NCI-H1694 treated with DMSO at 0.1 percent for 48 hours (cell line): Measurements from ENCODE around the gene SCLT1.
A peak's percentile ranks its signal among the peaks of the same experiment; 100 is the strongest.

Experiments
- DNase-seq: peaks from one replicate; lab custom pipeline; 2025; lab: John Stamatoyannopoulos, UW

The SCLT1 gene

DNA sequence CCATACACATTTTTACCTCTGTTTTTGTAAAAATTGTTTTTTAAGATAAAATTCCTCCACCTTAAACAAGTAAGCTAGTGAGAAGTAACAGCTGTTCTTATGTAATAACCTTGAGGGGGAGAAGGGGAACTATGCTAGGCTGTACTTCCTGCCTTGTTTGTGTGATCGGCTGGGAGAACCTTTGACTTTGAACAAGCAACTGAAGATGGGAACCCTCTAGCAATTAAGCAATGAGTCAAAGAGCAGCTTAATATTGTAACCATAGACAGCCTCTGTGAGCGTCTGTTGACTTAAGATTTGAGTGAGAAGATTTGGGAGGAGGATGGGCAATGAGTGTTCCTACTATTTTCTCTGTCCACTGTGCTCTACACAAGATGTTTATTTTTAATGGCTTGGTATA, 135.1 kb downstream of the SCLT1 start:
- DNase-seq = no peak

DNA sequence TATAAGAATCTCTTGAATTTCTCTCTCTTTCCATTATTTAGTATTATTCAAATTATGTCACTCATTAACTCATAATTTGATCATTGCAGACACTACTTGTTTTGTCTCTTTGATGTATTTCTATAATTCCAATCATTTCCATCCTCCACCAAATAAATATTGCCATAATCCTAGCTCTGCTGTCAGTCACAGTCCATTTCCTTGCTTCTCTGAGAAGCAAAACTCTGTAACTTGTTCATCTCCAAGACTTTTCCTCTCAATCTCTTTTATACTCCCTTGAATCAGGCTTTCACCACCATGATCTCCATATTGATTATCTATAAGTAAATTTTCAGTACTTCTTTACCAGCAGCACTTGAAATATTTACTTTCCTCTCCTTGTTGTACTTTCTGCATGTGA, 135.9 kb downstream of the SCLT1 start:
- no peak for DNase-seq

DNA sequence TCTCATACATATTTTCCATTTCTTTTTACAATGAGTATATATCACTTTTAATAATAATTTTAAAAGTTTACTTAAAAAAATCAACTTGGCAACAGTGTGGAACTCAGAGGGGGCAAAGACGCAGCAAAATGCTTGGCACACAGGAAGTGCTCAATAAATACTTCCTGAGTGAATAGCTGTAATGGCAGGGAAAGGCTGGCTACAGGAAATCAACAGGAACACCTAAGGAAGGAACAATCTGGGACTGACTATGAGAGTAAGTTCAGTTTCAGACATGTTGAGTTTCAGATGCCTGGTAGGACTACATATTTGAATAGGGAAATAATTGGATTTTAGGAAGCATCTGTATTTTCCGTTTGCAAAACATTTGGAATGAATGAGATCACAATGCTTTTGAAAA, 137.6 kb downstream of the SCLT1 start:
- no peak for DNase-seq

DNA sequence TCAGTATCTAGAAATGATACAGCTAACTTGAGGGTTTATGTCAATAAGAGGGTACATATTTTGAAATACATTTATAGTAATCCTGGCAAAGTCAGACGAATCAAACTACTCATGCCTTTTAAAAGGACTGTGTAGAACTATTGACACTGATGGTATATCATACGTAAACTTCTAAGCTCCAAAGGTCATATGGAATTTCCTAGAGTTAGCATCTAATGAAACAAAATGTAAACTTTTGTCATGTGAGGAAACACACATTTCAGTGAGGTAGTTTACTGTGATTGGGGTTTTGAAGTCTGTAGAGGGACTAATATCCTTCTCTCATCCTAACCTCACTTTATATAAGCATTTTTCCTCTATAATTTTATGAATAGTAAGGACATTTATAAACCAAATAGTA, 138.4 kb downstream of the SCLT1 start:
- DNase-seq = no peak

DNA sequence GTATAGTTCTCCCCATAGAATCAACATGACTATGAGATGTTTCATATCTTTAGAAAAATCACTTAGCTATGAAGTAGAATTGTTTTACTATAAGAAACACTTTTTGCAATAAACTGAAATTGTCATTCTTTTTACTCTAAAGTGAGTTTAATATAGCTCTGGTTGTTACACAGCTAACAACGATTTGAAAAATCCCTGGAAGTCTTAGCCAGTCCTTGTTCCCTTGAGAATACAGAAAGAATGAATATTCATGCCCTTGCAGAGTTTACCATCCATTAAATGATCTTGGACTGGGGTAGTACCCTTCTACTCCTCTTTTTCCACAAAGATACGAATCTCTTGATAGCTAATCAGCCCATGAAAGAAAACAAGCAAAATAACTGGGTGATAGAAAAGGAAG, 142.0 kb downstream of the SCLT1 start:
- DNase-seq = no peak

DNA sequence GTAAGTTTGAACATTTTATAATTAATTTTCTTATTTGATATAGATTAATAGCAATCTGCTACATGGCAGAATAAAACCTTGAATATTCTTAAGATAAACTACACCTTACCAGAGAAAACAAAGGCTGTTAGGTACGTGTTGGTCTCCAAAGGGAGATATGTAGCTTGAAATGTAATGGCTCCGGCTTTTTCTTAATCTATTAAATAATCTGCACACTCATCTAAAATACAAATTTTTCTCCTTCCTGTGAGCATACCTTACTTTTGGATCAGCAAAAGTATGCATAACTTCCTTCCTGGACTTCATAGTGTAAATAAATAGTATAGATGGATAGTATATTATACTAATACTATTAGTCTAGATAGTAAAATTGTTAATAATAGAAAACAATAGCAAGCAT, 142.5 kb downstream of the SCLT1 start:
- DNase-seq = no peak

DNA sequence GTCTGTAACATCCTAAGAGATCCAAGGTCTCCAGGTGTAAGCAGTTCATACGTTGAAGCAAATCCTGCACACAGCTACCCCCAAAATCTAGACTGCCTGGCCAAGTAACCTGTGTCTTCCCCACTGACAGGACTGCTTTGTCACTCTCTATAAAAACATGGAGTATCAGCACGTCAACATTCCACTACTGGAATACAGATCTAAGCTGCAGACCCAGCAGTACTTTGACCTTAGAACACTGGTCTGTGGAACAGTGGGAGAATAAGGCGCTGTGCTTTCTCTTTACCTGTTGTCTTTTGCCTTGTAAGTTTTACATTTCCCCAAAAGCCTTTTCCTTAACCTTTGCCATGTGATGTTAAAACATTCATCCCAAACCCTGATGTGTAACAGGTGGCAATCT, 146.4 kb downstream of the SCLT1 start:
- DNase-seq = no peak

DNA sequence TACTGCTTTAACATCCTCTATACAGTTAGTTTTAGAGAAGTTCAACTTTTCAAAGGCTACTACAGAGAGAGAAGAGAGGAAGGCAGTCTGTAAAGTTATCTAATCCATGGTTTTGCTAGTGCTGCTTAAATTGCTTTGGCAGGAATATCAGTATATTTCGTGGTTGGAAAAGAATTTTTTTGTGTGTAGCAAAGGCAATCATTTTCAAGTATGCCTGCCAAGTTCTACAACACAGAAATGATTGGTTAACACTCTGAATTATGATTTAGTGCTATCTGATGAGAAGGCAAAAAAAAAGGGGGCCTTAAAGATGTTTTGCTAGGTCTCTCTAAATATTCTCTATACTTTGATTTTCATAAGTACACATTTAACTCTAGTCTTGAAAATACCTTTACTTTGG, 150.7 kb downstream of the SCLT1 start:
- no peak for DNase-seq

DNA sequence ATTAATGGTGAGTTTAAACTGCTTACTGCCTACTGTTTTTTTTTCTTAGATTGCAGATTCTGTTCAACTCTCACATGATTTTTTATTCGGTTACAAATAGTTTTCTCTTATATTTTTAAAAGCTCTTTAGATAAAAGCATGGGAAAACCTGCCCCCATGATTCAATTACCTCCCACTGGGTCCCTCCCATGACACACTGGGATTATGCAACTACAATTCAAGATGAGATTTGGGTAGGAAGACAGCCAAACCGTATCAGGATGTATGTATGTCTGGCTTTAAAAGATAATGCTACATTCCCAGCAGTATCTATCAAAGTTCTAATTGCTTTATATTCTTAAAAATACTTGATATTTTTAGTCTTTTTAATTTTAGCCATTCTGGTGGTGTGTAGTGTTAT, 152.4 kb downstream of the SCLT1 start:
- DNase-seq = no peak

DNA sequence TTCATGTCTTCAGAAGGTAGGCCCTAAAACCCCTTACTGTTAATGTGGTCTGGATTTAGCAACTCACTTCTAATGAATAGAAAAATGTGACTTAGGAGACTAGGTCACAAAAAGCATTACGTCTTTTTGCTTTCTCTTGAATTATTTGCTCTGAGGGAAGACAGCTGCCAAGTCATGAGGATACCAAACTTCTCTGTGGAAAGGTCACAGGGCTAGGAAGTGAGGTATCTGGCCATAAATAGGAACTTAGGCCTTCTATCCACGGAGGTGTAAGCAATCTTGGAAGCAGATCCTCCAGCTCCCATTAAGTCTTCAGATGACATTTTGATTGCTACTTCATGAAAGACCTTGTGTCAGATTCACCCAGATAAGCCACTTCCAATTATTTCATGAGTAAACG, 163.3 kb downstream of the SCLT1 start:
- no peak for DNase-seq

DNA sequence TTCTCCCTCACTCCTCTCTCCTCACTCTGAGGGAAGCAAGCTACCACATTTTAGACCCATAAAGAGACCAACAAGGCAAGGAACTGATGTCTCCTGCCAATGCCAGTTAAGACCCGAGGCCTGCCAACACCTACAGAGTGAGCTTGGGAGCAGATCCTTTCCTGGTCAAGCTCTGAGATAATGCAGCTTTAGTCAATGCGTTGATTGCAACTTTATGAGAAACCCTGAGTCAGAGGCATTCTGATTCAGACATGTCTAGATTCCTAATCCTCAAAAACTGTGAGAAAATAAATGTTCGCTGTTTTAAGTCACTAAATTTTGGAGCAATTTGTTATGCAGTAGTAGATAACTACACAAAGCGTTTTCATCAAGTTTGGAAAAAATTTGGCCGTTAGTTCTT, 168.4 kb downstream of the SCLT1 start:
- no peak for DNase-seq

DNA sequence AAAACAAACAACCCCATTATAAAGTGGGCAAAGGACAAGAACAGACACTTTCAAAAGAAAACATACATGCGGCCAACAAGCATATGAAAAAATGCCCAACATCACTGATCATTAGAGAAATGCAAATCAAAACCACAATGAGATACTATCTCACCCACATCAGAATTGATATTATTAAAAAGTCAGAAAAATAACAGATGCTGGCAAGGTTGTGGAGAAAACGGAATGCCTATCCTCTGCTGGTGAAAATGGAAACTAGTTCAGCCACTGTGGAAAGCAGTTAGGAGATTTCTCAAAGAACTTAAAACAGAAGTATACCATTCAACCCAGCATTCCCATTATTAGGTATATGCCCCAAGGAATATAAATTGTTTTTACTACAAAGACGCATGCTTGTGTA, 171.4 kb downstream of the SCLT1 start:
- no peak for DNase-seq

DNA sequence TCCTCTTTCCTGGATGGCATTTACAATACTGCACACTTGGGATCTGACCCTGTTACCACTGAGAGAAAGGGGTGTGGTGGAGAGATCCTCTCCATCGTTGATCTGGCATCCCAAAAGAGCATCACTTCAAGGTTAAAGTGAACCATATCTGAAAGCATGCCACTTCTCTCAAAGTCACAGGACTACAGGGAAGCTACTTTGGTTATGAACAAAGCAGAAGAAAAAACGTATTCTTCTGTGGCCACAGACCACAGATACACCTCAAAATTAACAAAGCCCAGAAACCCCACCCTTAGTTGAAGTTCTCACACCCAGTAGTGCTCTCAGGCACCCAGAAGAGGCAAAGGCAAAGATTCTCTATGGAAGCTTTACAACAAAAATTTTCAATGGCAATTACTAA, 175.6 kb downstream of the SCLT1 start:
- no peak for DNase-seq

DNA sequence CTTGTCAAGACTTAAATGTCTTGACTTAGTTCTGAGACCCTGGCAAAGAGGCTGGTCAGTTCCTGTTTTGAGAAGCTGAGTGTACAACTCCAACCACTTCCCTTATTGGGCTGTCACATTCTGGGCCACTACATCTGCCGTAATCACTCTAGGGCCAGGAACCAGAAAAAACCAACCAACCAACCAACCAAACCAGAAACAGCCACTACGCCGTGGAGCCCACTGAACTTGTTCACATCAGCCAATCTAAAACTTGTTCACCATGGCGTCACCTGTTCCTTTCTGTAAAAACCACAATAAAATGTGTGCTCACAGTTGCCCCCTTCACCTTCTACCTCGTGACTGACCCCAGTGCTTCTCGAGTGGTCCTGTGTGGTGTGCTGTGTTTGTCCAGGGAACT, 176.5 kb downstream of the SCLT1 start:
- no peak for DNase-seq

DNA sequence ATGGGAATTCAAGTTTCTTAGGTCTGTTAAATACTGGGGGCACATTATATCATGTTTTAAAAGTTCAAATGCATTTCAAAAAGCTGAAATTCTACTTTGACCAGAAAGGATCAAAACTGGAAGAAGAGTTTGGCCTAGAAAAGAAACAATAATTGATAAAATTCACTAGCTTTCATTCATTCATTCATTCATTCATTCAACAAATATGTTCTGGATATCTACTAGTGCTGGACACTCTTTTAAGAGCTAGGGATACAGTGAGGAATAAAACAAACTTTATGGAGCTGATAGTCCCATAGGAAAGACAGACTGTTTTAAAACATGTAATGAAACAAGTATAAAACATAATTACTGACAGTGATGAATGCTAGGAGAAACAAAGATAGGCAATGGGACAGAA, 177.8 kb downstream of the SCLT1 start:
- DNase-seq = no peak

DNA sequence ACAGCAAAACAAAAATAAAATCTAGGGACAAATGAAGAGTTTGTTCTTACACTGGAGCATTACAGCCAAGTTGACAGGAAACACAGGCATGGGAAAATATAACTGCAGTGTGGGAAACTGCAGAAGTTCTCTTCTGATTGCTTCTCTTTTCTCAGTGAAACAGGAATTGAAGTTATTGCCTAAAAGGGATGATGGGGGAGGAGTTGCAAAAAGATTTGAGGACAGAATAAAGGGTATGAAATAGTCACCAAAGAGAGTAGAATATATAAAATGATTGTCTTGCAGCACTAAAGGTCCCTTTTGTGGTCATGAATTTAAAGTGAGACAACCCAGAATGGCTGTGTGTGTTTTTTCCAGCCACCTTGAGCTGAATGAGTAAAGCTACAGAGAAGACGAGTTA, 180.1 kb downstream of the SCLT1 start:
- DNase-seq = no peak

DNA sequence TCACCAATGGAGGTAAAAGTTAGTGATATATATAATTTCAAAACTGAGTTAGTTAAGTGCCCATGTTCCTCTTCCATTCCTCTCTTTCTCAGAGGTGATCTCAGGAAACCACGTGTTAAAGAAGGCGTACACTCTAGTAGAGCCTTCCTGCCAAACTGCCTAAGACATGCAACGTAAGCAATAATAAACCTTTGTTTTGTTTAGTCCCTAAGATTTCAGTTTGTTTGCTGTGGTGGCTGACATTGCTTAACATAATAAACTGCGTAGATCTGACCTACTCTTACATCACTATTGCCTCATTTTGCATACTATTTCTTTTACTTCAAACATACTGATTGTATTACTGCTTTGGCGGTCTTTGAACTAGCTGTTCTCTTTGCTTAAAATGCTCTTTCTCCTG, 184.6 kb downstream of the SCLT1 start:
- no peak for DNase-seq

DNA sequence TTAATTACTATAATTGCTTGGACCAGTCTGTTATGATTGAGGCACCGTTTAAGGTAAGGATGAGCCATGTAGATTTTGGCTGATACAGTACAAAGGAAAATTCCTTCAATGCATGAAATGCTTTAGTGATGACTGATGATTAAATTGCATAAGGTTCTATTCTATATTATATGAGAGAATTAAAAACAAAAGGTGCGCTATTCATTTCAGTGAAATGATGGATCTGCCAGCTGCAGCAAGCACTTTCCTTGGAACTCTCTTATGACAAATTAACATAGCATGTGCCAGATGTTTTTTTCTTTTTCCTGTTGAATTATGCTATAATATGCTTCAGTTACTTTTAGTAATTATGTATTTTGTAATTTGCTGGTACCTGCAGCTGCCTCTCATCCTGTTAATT, 185.4 kb downstream of the SCLT1 start:
- DNase-seq = peak; percentile 14

DNA sequence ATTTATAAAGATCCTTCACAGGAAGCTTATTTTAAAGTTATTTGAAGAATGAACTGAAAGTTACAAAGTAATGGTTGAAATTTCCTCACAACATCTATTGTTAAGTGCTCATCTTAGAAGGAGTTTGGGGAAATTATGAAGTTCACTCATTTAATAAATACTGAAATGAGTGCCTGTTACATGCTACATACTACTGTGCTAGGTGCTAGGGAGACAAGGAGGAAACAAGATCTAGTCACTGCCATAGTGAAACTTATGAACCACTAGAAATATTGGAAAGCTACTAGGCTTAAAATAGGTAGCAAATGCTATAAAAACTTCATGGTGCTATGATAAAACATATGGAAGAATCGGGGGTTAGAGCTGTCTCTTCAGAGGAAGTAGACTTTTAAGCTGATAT, 186.8 kb downstream of the SCLT1 start:
- DNase-seq = no peak

DNA sequence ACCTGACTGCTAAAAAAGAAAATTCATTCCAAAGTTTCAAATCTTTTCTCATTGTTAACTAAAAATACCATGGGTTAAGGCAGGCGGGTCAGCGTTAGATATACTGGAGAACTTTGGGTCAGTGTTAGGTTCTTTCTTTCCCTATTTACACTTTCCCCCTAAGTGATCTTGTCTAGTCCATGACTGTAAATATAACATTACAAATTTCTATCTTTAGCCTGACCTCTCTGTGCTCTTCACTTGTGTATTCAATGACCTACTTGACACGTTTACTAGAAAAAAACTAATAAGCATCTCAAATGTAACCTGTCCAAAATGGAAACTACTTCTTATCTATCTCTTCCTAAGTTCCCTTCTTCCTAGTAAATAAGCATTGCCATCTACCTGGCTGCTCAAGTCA, 188.5 kb downstream of the SCLT1 start:
- no peak for DNase-seq

DNA sequence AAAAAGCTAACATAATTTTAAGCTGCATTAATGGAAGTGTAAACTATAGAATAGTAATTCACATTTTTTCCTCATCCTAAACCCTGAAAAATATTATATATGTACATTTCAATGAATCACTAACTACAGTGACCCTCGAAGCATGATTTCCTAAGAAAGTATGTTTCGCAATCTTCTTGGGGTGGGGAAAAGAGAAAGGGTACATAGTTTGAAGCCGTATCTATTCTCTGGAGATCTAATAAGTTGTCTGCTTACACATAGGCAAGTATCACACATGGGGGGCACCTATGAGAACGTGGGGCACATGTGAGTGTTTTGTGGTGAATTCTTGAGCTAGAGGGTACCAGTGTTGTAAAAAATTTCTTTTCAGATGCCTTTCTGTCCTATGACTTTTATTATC, 212.7 kb downstream of the SCLT1 start:
- no peak for DNase-seq

DNA sequence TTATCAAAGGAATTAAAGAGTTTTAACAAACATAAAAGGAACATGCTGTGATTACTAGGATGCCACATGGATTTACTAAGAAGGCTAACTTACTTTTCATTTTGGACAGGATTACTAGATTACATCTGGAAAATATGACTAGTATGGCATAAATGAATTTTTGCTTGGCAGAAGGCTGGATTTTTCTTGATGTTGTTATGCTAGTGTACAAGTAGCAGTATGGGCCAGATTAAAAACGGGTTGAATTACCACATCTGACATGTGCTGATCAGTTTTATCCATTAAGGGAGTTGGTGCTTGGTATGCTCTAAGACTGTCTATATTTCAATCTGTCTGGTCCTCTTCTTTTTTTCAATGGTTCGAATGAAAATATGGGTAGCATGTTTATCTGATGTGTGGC, 213.4 kb downstream of the SCLT1 start:
- no peak for DNase-seq

DNA sequence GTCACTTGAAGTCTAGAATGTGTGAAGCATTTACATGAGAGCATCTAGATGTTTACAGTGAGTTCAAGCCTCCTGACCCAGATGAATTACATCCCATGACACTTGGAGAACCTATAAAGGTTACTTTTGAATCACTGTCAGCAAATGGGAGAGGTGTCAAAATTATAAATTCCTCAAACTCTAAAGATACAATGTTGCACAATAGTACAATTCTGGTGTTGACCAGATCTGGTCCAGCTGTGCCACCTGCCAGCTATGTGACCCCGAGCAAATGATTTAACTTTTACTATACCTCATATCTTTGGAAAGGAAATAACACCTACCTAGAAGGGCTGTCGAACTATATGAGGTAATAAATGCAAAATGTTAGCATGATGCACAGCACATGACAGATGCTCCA, 214.1 kb downstream of the SCLT1 start:
- no peak for DNase-seq

DNA sequence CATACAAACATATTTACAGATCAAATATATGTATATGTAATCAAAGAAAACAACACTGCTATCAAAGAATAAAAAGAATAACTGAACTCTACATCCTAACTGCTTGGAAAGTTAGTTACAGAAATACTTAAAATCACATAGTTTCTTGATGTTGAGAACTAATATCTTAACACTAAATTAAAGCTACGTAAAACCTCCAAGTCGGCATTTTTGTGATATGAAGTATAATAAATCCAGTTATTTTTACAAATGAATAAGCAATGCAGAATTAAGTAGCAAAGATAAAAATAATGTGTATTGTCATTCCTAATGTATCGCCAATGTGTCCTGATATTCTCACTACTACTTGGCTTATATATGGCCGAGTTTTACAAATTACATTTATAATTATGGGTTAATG, 215.4 kb downstream of the SCLT1 start:
- no peak for DNase-seq

DNA sequence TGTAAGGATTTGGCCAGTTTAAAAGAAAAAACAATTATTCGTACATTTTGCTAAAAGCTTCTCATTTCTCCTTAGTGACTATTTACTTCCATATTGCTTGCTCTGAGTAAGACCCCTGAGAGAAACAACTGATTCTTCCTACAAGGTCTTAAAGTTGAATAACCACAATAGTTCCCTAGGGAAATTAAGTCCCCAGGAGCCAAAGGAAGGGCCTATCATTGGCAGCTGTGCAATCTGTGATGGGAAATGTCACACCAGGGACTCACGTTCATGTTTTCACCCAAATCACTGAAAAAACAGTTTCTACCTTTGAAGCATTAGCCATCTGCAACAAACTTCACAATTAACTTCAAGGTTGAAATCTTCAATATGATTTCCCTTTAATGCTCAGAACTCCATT, 217.1 kb downstream of the SCLT1 start:
- DNase-seq = no peak
